ENCODE measurements around the gene THADA. TPM values are rescaled to one million over a fixed set of nuclear protein-coding genes. Genes with fewer than 3 reads are reported as not detected.

Gene THADA
- total and polyA plus RNA-seq, 4 experiments from 2014 or later, result 20.3 to 44.8 (median 32.8) TPM

GRCh38 chr2:43612944-43613343, 17.1 kb upstream of the THADA start:
- Mint-ChIP-seq H3K27ac (no peak overlapping the region), H3K4me1 (peaks cover 0 to 4% (median 2%) of the 10 kb centered on the region in 4 donors), H3K9me3 (peaks cover 0 to 3% (median 0%) of the 10 kb centered on the region in 8 donors), H3K4me3 (no peak overlapping the region), H3K27me3 (peaks cover 4 to 8% of the 10 kb centered on the region in 2 donors), H3K36me3 (no peaks in the 10 kb centered on the region)
- DNase-seq, result no peak
- no peaks in the 10 kb centered on the region for H3K36me3 ChIP-seq (ENCODE audit: insufficient read depth, low read length)
- no peaks in the 10 kb centered on the region for H3K27me3 ChIP-seq (ENCODE audit: insufficient read depth, low read length)
- H3K4me1 ChIP-seq (ENCODE audit: insufficient read depth, low read length), result no peaks in the 10 kb centered on the region
- no peak overlapping the region for H3K27ac ChIP-seq (ENCODE audit: low read depth, low read length)
- ChIA-PET CTCF (ENCODE audit: partially characterized antibody) (interaction anchor here (0.9 to 1.3 kb wide), 4 partner anchors 8 to 24 kb away, joined by 3 to 4 read pairs (median 3); partner anchors contain the start of gene PLEKHH2), POLR2A (ENCODE audit: partially characterized antibody) (no interaction called here)
- H3K9me3 ChIP-seq (ENCODE audit: control insufficient read depth in 1 of 2, low read length in 2 of 2), result no peaks in the 10 kb centered on the region
- intact Hi-C loops (cut with micrococcal nuclease), result no loop called here
- no peak overlapping the region for H3K4me3 ChIP-seq (ENCODE audit: low read length in 2 of 2)

GRCh38 chr2:43611987-43612894, 16.4 kb upstream of the THADA start:
- Mint-ChIP-seq H3K27me3 (peaks cover 3 to 6% of the 10 kb centered on the region in 2 donors), H3K4me3 (no peak overlapping the region), H3K27ac (peak overlapping the region in 1 of 7 donors; percentile 24), H3K4me1 (peaks cover 0 to 4% (median 2%) of the 10 kb centered on the region in 4 donors), H3K9me3 (peaks cover 0 to 3% (median 0%) of the 10 kb centered on the region in 8 donors), H3K36me3 (no peaks in the 10 kb centered on the region)
- peak; percentile 63 to 71 (median 67) for DNase-seq
- H3K9me3 ChIP-seq (ENCODE audit: control insufficient read depth in 1 of 2, low read length in 2 of 2), result no peaks in the 10 kb centered on the region
- no peaks in the 10 kb centered on the region for H3K4me1 ChIP-seq (ENCODE audit: insufficient read depth, low read length)
- no peaks in the 10 kb centered on the region for H3K36me3 ChIP-seq (ENCODE audit: insufficient read depth, low read length)
- H3K27me3 ChIP-seq (ENCODE audit: insufficient read depth, low read length), result no peaks in the 10 kb centered on the region
- H3K27ac ChIP-seq (ENCODE audit: low read depth, low read length), result no peak overlapping the region
- CTCF ChIA-PET (ENCODE audit: partially characterized antibody), result interaction anchor here (0.7 to 4.3 kb wide), 7 partner anchors 9 to 680 kb away, joined by 3 to 38 read pairs (median 3); partner anchors contain the start of gene THADA
- H3K4me3 ChIP-seq (ENCODE audit: low read length in 2 of 2), result no peak overlapping the region
- POLR2A ChIA-PET (ENCODE audit: partially characterized antibody), result no interaction called here
- intact Hi-C loops (cut with micrococcal nuclease), result no loop called here

GRCh38 chr2:43610361-43610760, 14.5 kb upstream of the THADA start:
- Mint-ChIP-seq H3K9me3 (peaks cover 0 to 3% (median 0%) of the 10 kb centered on the region in 8 donors), H3K27me3 (peaks cover 1 to 3% of the 10 kb centered on the region in 2 donors), H3K36me3 (no peaks in the 10 kb centered on the region), H3K4me3 (no peak overlapping the region), H3K27ac (no peak overlapping the region), H3K4me1 (peaks cover 0 to 4% (median 2%) of the 10 kb centered on the region in 4 donors)
- no peak overlapping the region for H3K4me3 ChIP-seq (ENCODE audit: low read length in 2 of 2)
- H3K4me1 ChIP-seq (ENCODE audit: insufficient read depth, low read length), result no peaks in the 10 kb centered on the region
- POLR2A ChIA-PET (ENCODE audit: partially characterized antibody), result interaction anchor here (0.6 to 1.0 kb wide), 3 partner anchors 14 to 34 kb away, joined by 3 read pairs; no protein-coding TSS in a partner anchor
- intact Hi-C loops (cut with micrococcal nuclease), result no loop called here
- no peaks in the 10 kb centered on the region for H3K36me3 ChIP-seq (ENCODE audit: insufficient read depth, low read length)
- no peak overlapping the region for H3K27ac ChIP-seq (ENCODE audit: low read depth, low read length)
- no peaks in the 10 kb centered on the region for H3K27me3 ChIP-seq (ENCODE audit: insufficient read depth, low read length)
- CTCF ChIA-PET (ENCODE audit: partially characterized antibody), result interaction anchor here (0.9 to 4.3 kb wide), 7 partner anchors 13 to 781 kb away, joined by 3 to 38 read pairs (median 4); partner anchors contain the start of genes PLEKHH2 and THADA
- DNase-seq, result no peak
- no peaks in the 10 kb centered on the region for H3K9me3 ChIP-seq (ENCODE audit: control insufficient read depth in 1 of 2, low read length in 2 of 2)

- peaks cover 0 to 3% of the 10 kb centered on the region in 2 donors for H3K27me3 Mint-ChIP-seq
- no peaks in the 10 kb centered on the region for H3K27me3 ChIP-seq (ENCODE audit: insufficient read depth, low read length)
- ChIA-PET POLR2A (ENCODE audit: partially characterized antibody) (interaction anchor here (0.6 to 1.3 kb wide), 3 partner anchors 13 to 32 kb away, joined by 3 to 5 read pairs (median 3); partner anchors contain the start of gene THADA), CTCF (ENCODE audit: partially characterized antibody) (interaction anchor here (0.7 to 4.3 kb wide), 11 partner anchors 9 to 781 kb away, joined by 3 to 38 read pairs (median 4); partner anchors contain the start of genes PLEKHH2 and THADA)
- peak; percentile 34 to 43 (median 42) for DNase-seq
- peaks cover 4% of the 10 kb centered on the region for H3K4me1 ChIP-seq (ENCODE audit: insufficient read depth, low read length)
- H3K9me3 Mint-ChIP-seq, result peaks cover 0 to 3% (median 0%) of the 10 kb centered on the region in 8 donors
- peaks cover 4 to 9% (median 7%) of the 10 kb centered on the region in 4 donors for H3K4me1 Mint-ChIP-seq
- intact Hi-C loops (cut with micrococcal nuclease), result loop anchor here (1.0 to 2.0 kb wide), 4 partner anchors 13 to 782 kb away; partner anchors contain the start of gene THADA
- H3K27ac ChIP-seq (ENCODE audit: low read depth, low read length), result no peak overlapping the region
- H3K36me3 ChIP-seq (ENCODE audit: insufficient read depth, low read length), result no peaks in the 10 kb centered on the region
- H3K27ac Mint-ChIP-seq, result peak overlapping the region in 1 of 7 donors; percentile 27
- no peak overlapping the region for H3K4me3 Mint-ChIP-seq
- H3K9me3 ChIP-seq (ENCODE audit: control insufficient read depth in 1 of 2, low read length in 2 of 2), result no peaks in the 10 kb centered on the region
- no peaks in the 10 kb centered on the region for H3K36me3 Mint-ChIP-seq
- H3K4me3 ChIP-seq (ENCODE audit: low read length in 2 of 2), result no peak overlapping the region
Observed at GRCh38 chr2:43609290-43609918, 13.6 kb upstream of the THADA start.

- Histone ChIP-seq H3K9me3 (ENCODE audit: control insufficient read depth in 1 of 2, low read length in 2 of 2) (no peaks in the 10 kb centered on the region), H3K36me3 (ENCODE audit: insufficient read depth, low read length) (no peaks in the 10 kb centered on the region), H3K4me3 (ENCODE audit: low read length in 2 of 2) (no peak overlapping the region), H3K27ac (ENCODE audit: low read depth, low read length) (no peak overlapping the region), H3K27me3 (ENCODE audit: insufficient read depth, low read length) (no peaks in the 10 kb centered on the region), H3K4me1 (ENCODE audit: insufficient read depth, low read length) (peaks cover 4% of the 10 kb centered on the region)
- CTCF ChIA-PET (ENCODE audit: partially characterized antibody), result interaction anchor here (0.6 to 3.0 kb wide), 5 partner anchors 9 to 177 kb away, joined by 3 to 20 read pairs (median 3); partner anchors contain the start of gene THADA
- Mint-ChIP-seq H3K27ac (no peak overlapping the region), H3K4me1 (peaks cover 4 to 9% (median 5%) of the 10 kb centered on the region in 4 donors), H3K27me3 (no peaks in the 10 kb centered on the region), H3K36me3 (no peaks in the 10 kb centered on the region), H3K4me3 (no peak overlapping the region), H3K9me3 (no peaks in the 10 kb centered on the region)
- intact Hi-C loops (cut with micrococcal nuclease), result no loop called here
- no peak for DNase-seq
- POLR2A ChIA-PET (ENCODE audit: partially characterized antibody), result interaction anchor here (1.5 kb wide), 1 partner anchor 10 kb away, joined by 6 read pairs; the partner anchor contains the start of gene THADA
Observed at GRCh38 chr2:43605851-43606250, 10.0 kb upstream of the THADA start.

- Mint-ChIP-seq H3K36me3 (no peaks in the 10 kb centered on the region), H3K4me3 (no peak overlapping the region), H3K4me1 (peaks cover 4 to 9% (median 5%) of the 10 kb centered on the region in 4 donors), H3K27me3 (no peaks in the 10 kb centered on the region), H3K9me3 (no peaks in the 10 kb centered on the region), H3K27ac (peak overlapping the region in 1 of 7 donors; percentile 95)
- Histone ChIP-seq H3K36me3 (ENCODE audit: insufficient read depth, low read length) (no peaks in the 10 kb centered on the region), H3K27ac (ENCODE audit: low read depth, low read length) (no peak overlapping the region), H3K4me1 (ENCODE audit: insufficient read depth, low read length) (peaks cover 4% of the 10 kb centered on the region), H3K27me3 (ENCODE audit: insufficient read depth, low read length) (no peaks in the 10 kb centered on the region), H3K9me3 (ENCODE audit: control insufficient read depth in 1 of 2, low read length in 2 of 2) (no peaks in the 10 kb centered on the region), H3K4me3 (ENCODE audit: low read length in 2 of 2) (no peak overlapping the region)
- intact Hi-C loops (cut with micrococcal nuclease), result no loop called here
- peak in 2 of 5 donors; percentile 10 to 17 for DNase-seq
- ChIA-PET POLR2A (ENCODE audit: partially characterized antibody) (interaction anchor here (1.0 to 1.5 kb wide), 2 partner anchors 9 to 63 kb away, joined by 3 to 6 read pairs; partner anchors contain the start of gene THADA), CTCF (ENCODE audit: partially characterized antibody) (interaction anchor here (1.0 to 3.0 kb wide), 6 partner anchors 8 to 64 kb away, joined by 3 to 20 read pairs (median 4); partner anchors contain the start of gene THADA)
Observed at GRCh38 chr2:43605079-43605655, 9.3 kb upstream of the THADA start.
